ENCODE results near the gene TPCN1. TPM values are rescaled to one million over a fixed set of nuclear protein-coding genes. Genes with fewer than 3 reads are reported as not detected.
A peak's percentile ranks its signal among the peaks of the same experiment; 100 is the strongest.

TPCN1 gene
- total and polyA plus RNA-seq, 2 of the 13 experiments (the other 11 are each of a cell fraction or from before 2014, with no cell fraction given): 8.0 to 26.8 TPM

DNA sequence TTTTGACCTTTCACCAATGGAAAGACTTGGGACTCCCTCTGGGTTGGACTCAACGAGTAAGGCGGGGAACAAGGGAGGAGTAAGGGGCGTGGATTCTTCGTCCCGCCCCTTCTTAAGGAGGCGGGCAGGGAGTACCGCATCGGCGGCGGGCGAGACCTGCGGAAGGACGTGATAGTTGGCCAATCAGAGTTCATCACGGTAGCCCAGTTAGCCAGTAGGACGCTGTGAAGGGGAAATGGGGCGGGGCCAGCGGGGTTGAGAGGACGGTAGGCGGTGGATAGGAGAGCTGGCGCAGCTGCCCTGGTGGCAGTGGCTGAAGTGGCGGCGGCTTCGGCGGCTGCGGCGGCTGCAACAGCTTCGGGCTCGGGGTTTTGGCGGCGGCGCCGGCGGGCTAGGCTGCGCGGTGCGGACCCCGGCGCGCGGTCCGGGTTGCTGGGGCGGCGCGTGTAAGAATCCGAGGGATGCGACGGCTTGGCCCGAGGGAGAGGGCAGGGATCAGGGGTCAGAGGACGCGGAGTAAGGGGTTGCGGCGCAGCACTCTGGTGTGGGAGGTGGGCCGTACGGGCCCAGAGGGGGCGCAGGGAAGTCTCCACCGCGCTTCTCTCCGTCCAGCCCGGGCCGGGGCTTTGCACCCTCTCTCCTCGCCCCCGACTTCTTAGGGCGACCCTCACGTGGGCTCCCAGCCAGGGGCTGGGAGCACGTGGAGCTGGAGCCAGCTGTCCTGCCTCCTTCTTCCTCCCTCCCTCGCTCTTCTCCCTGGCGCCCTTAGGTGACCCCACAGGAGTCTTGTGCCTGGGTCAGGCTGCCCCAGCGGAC lies at the start of gene TPCN1 (continued):
- TF ChIP-seq, protein P1, sequence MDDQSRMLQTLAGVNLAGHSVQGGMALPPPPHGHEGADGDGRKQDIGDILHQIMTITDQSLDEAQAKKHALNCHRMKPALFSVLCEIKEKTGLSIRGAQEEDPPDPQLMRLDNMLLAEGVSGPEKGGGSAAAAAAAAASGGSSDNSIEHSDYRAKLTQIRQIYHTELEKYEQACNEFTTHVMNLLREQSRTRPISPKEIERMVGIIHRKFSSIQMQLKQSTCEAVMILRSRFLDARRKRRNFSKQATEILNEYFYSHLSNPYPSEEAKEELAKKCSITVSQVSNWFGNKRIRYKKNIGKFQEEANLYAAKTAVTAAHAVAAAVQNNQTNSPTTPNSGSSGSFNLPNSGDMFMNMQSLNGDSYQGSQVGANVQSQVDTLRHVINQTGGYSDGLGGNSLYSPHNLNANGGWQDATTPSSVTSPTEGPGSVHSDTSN (CRISPR knock-in tag; IDR thresholded peaks at IDR 0.05; ENCODE audit: borderline replicate concordance): no peak
- no peak for TF ChIP-seq GMEB1 (CRISPR knock-in tag; IDR thresholded peaks at IDR 0.05; ENCODE audit: borderline replicate concordance)
- TF ChIP-seq NR3C1 (CRISPR knock-in tag; IDR thresholded peaks at IDR 0.05): no peak
- TF ChIP-seq ZNF737 (CRISPR knock-in tag; IDR thresholded peaks at IDR 0.05; ENCODE audit: borderline replicate concordance): no peak
- TF ChIP-seq ASH2L (IDR thresholded peaks at IDR 0.05; ENCODE audit: insufficient read length, low read depth, low read length): peak; percentile 52
- no peak for TF ChIP-seq TSC22D2 (CRISPR knock-in tag; IDR thresholded peaks at IDR 0.05; ENCODE audit: borderline replicate concordance)
- TF ChIP-seq AHR (CRISPR knock-in tag; IDR thresholded peaks at IDR 0.05): no peak
- no peak for TF ChIP-seq ZNF296 (CRISPR knock-in tag; conservative IDR thresholded peaks at IDR 0.05)
- no peak for TF ChIP-seq ZNF614 (CRISPR knock-in tag; IDR thresholded peaks at IDR 0.05; ENCODE audit: borderline replicate concordance)
- TF ChIP-seq SRY (CRISPR knock-in tag; IDR thresholded peaks at IDR 0.05): no peak
- TF ChIP-seq NFKBIZ (CRISPR knock-in tag; IDR thresholded peaks at IDR 0.05): no peak
- no peak for TF ChIP-seq ZNF510 (CRISPR knock-in tag; IDR thresholded peaks at IDR 0.05; ENCODE audit: low read depth)
- TF ChIP-seq NAIF1 (CRISPR knock-in tag; IDR thresholded peaks at IDR 0.05; ENCODE audit: borderline replicate concordance): no peak
- TF ChIP-seq ZMYM4 (CRISPR knock-in tag; IDR thresholded peaks at IDR 0.05): peak; percentile 8; the same call in 1 of the 2 replicates
- peak; percentile 34; the same call in 1 of the 2 replicates for TF ChIP-seq JUND (CRISPR knock-in tag; IDR thresholded peaks at IDR 0.05)
- TF ChIP-seq SMYD3 (CRISPR knock-in tag; IDR thresholded peaks at IDR 0.05): no peak
- TF ChIP-seq NR2F1 (CRISPR knock-in tag; IDR thresholded peaks at IDR 0.05): peak; percentile 23 to 50; a peak in 2 of 4 replicates
- peak; percentile 61; the same call in 1 of the 2 replicates for TF ChIP-seq ZNF441 (CRISPR knock-in tag; IDR thresholded peaks at IDR 0.05; ENCODE audit: borderline replicate concordance)
- TF ChIP-seq CREBL2 (CRISPR knock-in tag; IDR thresholded peaks at IDR 0.05; ENCODE audit: borderline replicate concordance): peak; percentile 42; the same call in 1 of the 2 replicates
- TF ChIP-seq, protein P2, sequence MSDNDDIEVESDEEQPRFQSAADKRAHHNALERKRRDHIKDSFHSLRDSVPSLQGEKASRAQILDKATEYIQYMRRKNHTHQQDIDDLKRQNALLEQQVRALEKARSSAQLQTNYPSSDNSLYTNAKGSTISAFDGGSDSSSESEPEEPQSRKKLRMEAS (IDR thresholded peaks at IDR 0.05): peak; percentile 89
- TF ChIP-seq, protein P3, sequence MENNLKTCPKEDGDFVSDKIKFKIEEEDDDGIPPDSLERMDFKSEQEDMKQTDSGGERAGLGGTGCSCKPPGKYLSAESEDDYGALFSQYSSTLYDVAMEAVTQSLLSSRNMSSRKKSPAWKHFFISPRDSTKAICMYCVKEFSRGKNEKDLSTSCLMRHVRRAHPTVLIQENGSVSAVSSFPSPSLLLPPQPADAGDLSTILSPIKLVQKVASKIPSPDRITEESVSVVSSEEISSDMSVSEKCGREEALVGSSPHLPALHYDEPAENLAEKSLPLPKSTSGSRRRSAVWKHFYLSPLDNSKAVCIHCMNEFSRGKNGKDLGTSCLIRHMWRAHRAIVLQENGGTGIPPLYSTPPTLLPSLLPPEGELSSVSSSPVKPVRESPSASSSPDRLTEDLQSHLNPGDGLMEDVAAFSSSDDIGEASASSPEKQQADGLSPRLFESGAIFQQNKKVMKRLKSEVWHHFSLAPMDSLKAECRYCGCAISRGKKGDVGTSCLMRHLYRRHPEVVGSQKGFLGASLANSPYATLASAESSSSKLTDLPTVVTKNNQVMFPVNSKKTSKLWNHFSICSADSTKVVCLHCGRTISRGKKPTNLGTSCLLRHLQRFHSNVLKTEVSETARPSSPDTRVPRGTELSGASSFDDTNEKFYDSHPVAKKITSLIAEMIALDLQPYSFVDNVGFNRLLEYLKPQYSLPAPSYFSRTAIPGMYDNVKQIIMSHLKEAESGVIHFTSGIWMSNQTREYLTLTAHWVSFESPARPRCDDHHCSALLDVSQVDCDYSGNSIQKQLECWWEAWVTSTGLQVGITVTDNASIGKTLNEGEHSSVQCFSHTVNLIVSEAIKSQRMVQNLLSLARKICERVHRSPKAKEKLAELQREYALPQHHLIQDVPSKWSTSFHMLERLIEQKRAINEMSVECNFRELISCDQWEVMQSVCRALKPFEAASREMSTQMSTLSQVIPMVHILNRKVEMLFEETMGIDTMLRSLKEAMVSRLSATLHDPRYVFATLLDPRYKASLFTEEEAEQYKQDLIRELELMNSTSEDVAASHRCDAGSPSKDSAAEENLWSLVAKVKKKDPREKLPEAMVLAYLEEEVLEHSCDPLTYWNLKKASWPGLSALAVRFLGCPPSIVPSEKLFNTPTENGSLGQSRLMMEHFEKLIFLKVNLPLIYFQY (CRISPR knock-in tag; IDR thresholded peaks at IDR 0.05; ENCODE audit: borderline replicate concordance): peak; percentile 25; the same call in 1 of the 2 replicates
